CD4-positive, alpha-beta T cell treated with Interleukin-4 for 1 hour (primary cell): ENCODE measurements around the gene LRRC49.
"Not testable (repeated sequence)": the region's sequence is repeated elsewhere in the genome, so short reads cannot be mapped to it uniquely, and the experiment has no call there.

ENCODE experiments used
- DNase-seq, 2 donors: peaks; one replicate each; pipeline ENCODE4 v3.0.0-alpha.2; 2020 to 2022

The LRRC49 gene

GRCh38 chr15:71004506-71004905 lies 111.9 kb downstream of the LRRC49 start:
- DNase-seq = not testable (repeated sequence)

- no peak for DNase-seq
Measured at GRCh38 chr15:71005895-71006294, 113.3 kb downstream of the LRRC49 start.

- DNase-seq = no peak
Measured at GRCh38 chr15:71008250-71008870, 115.7 kb downstream of the LRRC49 start.

GRCh38 chr15:71010472-71010871 lies 117.8 kb downstream of the LRRC49 start:
- DNase-seq = no peak

GRCh38 chr15:71010997-71011396 lies 118.4 kb downstream of the LRRC49 start:
- no peak for DNase-seq

- no peak for DNase-seq
Measured at GRCh38 chr15:71011503-71012155, 119.0 kb downstream of the LRRC49 start.

- no peak for DNase-seq
Measured at GRCh38 chr15:71013446-71013845, 120.8 kb downstream of the LRRC49 start.

- no peak for DNase-seq
Measured at GRCh38 chr15:71015342-71015741, 122.7 kb downstream of the LRRC49 start.

GRCh38 chr15:71031232-71031631 lies 138.6 kb downstream of the LRRC49 start:
- not testable (repeated sequence) for DNase-seq

GRCh38 chr15:71035478-71035877 lies 142.9 kb downstream of the LRRC49 start:
- not testable (repeated sequence) for DNase-seq

GRCh38 chr15:71042356-71042922 lies 149.8 kb downstream of the LRRC49 start:
- no peak for DNase-seq

- no peak for DNase-seq
Measured at GRCh38 chr15:71043373-71043772, 150.7 kb downstream of the LRRC49 start.

- DNase-seq = no peak
Measured at GRCh38 chr15:71044006-71044405, 151.4 kb downstream of the LRRC49 start.

- not testable (repeated sequence) for DNase-seq
Measured at GRCh38 chr15:71046146-71046545, 153.5 kb downstream of the LRRC49 start.

- DNase-seq = no peak
Measured at GRCh38 chr15:71048913-71049675, 156.5 kb downstream of the LRRC49 start.

GRCh38 chr15:71049706-71050422 lies 157.2 kb downstream of the LRRC49 start:
- no peak for DNase-seq

GRCh38 chr15:71050461-71050860 lies 157.8 kb downstream of the LRRC49 start:
- DNase-seq = no peak

- DNase-seq = no peak
Measured at GRCh38 chr15:71051539-71051938, 158.9 kb downstream of the LRRC49 start.

GRCh38 chr15:71052356-71052755 lies 159.7 kb downstream of the LRRC49 start:
- no peak for DNase-seq

GRCh38 chr15:71054286-71054952 lies 161.8 kb downstream of the LRRC49 start:
- DNase-seq = no peak

GRCh38 chr15:71055461-71055860 lies 162.8 kb downstream of the LRRC49 start:
- no peak for DNase-seq

GRCh38 chr15:71056111-71056510 lies 163.5 kb downstream of the LRRC49 start:
- DNase-seq = no peak
